Measurements from ENCODE around the gene HUS1. TPM values are rescaled to one million over a fixed set of nuclear protein-coding genes. Genes with fewer than 3 reads are reported as not detected.

Gene HUS1
- total and polyA plus RNA-seq, 2 of the 8 experiments (the other 6 are each of a cell fraction or from before 2014, with no cell fraction given) = 15.0 to 33.0 TPM

- DNase-seq (ENCODE audit: low read depth in 1 of 2, low spot score in 2 of 2) = no peak
- Histone ChIP-seq H2BK5ac (ENCODE audit: low read depth, low read length) (no peak overlapping the region), H2BK120ac (replicated peaks; ENCODE audit: low read depth, low read length) (no peak overlapping the region), H2BK12ac (ENCODE audit: low read depth, low read length) (no peak overlapping the region), H2BK20ac (ENCODE audit: low read length) (no peak overlapping the region), H3K27me3 (replicated peaks in 1 of 4; ENCODE audit: control insufficient read depth in 3 of 4, extremely low read depth in 1 of 4, insufficient read depth in 3 of 4, low read length in 3 of 4) (peaks cover 0 to 3% (median 0%) of the 10 kb centered on the region in 4 experiments; a peak in 1 of 7 replicates), H3K9ac (replicated peaks in 1 of 4; ENCODE audit: extremely low read depth in 1 of 4, low read depth in 3 of 4, low read length in 3 of 4) (no peak overlapping the region), H2AK5ac (ENCODE audit: low read depth, low read length) (no peak overlapping the region), H3K36me3 (ENCODE audit: control insufficient read depth in 2 of 4, insufficient read depth in 4 of 4, low read length in 3 of 4) (no peaks in the 10 kb centered on the region), H4K5ac (ENCODE audit: insufficient read length, low read depth, low read length) (no peak overlapping the region), H4K20me1 (replicated peaks in 1 of 2; ENCODE audit: control insufficient read depth in 1 of 2, insufficient read depth in 2 of 2, low read length in 2 of 2) (no peaks in the 10 kb centered on the region), H3K9me3 (ENCODE audit: insufficient read depth in 2 of 2, low read depth in 1 of 2, low read length in 1 of 2) (no peaks in the 10 kb centered on the region), H2BK15ac (ENCODE audit: low read length) (no peak overlapping the region), H3K4ac (replicated peaks; ENCODE audit: insufficient read length, low read depth, low read length) (no peak overlapping the region), H3K56ac (replicated peaks; ENCODE audit: insufficient read length, low read depth, low read length) (no peak overlapping the region), H3K4me1 (replicated peaks in 1 of 4; ENCODE audit: control insufficient read depth in 3 of 4, insufficient read depth in 4 of 4, low read length in 3 of 4) (no peaks in the 10 kb centered on the region), H3K23ac (ENCODE audit: insufficient read length) (no peak overlapping the region), H3K79me1 (ENCODE audit: low read depth, low read length) (no peaks in the 10 kb centered on the region), H3K79me2 (ENCODE audit: control insufficient read depth in 1 of 2, insufficient read depth in 2 of 2, low read length in 2 of 2) (no peaks in the 10 kb centered on the region), H2AFZ (ENCODE audit: low read length) (no peak overlapping the region), H3K27ac (ENCODE audit: low read depth, low read length) (no peak overlapping the region), H3K4me2 (ENCODE audit: insufficient read depth in 1 of 2, low read depth in 2 of 2, low read length in 2 of 2) (no peak overlapping the region), H3K23me2 (ENCODE audit: low read depth, low read length) (0 out of 2 replicates have a peak, but pooled peaks cover 2% of the 10 kb centered on the region), H3K14ac (ENCODE audit: insufficient read length) (no peak overlapping the region), H3K4me3 (ENCODE audit: extremely low read depth in 1 of 4, insufficient read depth in 2 of 4, low read depth in 3 of 4, low read length in 4 of 4) (no peak overlapping the region), H4K91ac (replicated peaks; ENCODE audit: insufficient read length, low read length) (no peak overlapping the region), H3K18ac (ENCODE audit: extremely low read depth, low read length) (no peak overlapping the region), H4K8ac (ENCODE audit: extremely low read depth, insufficient read depth, low read length) (no peak overlapping the region)
- FAIRE-seq = no peak
- POLR2A ChIA-PET (ENCODE audit: partially characterized antibody) = no interaction called here
- CTCF ChIA-PET (ENCODE audit: partially characterized antibody) = interaction anchor here (1.1 to 2.5 kb wide), 2 partner anchors 23 to 99 kb away, joined by 4 to 9 read pairs; no protein-coding TSS in a partner anchor
- WGBS, 2 experiments (ENCODE audit: extremely low coverage in 1 of 2, insufficient coverage in 1 of 2, insufficient read length in 1 of 2, insufficient replicate concordance in 2 of 2, low coverage in 1 of 2, low lambda C conversion rate in 2 of 2, missing lambda C conversion rate in 1 of 2) = 88% methylated on average over 2 of the region's 2 CpGs; no CpG with 5 or more reads in 1 of the 2 experiments
- TF ChIP-seq GTF2F1 (IDR thresholded peaks at IDR 0.05; ENCODE audit: borderline replicate concordance, low read depth, low read length) (no peak), HDAC6 (IDR thresholded peaks at IDR 0.05; ENCODE audit: low read depth, low read length) (no peak), CTCF (IDR thresholded peaks at IDR 0.05; ENCODE audit: control extremely low read depth in 1 of 3, insufficient read depth in 1 of 3, low read depth in 1 of 3, low read length in 3 of 3) (no peak), MAFK (IDR thresholded peaks at IDR 0.05; ENCODE audit: low read depth, low read length) (no peak), EP300 (IDR thresholded peaks at IDR 0.05; ENCODE audit: borderline replicate concordance in 1 of 2, low read depth in 2 of 2, low read length in 2 of 2) (no peak), KDM5A (IDR thresholded peaks at IDR 0.05; ENCODE audit: low read length) (no peak), FOSL1 (IDR thresholded peaks at IDR 0.05; ENCODE audit: insufficient read depth, low read depth, low read length) (no peak), ATF2 (IDR thresholded peaks at IDR 0.05; ENCODE audit: low read length) (no peak), POLR2AphosphoS5 (IDR thresholded peaks at IDR 0.05; ENCODE audit: low read depth, low read length) (no peak), ASH2L (IDR thresholded peaks at IDR 0.05; ENCODE audit: low read length) (no peak)
Observed at GRCh38 chr7:48011323-48011722, 31.9 kb upstream of the HUS1 start.
